ENCODE measurements around the gene RIOK2.

RIOK2 gene

GRCh38 chr5:97120195-97120594 lies 62.9 kb downstream of the RIOK2 start:
- DNase-seq: no peak

DNA sequence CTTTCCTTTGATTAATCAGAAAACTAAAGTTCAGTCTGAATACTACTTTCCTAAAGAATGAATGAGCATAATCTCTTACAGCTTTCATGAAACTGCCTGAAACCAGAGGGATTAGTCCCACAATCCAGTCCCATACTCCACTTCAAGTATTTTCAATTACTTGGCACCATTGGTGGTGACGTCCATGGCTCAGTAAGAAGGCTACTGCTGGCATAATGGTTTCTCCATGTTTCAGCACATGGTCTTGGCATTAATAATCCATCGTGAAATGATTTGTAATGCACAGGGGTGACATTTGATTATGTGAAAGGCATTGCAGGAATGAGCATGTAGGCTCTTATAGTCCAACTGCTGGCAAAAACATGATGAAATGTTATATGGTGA lies 64.0 kb downstream of the RIOK2 start:
- no peak for DNase-seq

- DNase-seq: no peak
These were observed 64.6 kb downstream of the RIOK2 start for GRCh38 chr5:97118261-97119006.

DNA sequence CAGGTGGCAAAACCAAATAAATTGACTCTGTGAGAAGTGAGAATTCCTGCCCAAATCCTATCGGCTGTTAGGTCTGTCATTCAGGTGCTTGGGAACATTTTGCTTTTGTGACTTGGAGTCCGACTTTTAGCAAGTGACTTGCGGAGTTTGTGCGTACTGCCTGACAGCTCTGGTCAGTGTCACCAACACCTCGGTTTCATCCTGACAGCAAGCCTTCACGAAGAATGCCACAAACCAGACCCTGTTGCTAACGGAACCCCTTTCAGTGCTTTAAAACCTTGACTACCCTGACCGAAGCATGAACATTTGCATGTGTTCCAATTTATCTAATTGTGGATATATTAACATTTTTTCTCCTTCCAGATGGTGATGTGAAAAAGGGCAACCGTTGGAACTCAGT lies 67.1 kb downstream of the RIOK2 start:
- no peak for DNase-seq

GRCh38 chr5:97112230-97112629 lies 70.8 kb downstream of the RIOK2 start:
- DNase-seq: no peak

DNA sequence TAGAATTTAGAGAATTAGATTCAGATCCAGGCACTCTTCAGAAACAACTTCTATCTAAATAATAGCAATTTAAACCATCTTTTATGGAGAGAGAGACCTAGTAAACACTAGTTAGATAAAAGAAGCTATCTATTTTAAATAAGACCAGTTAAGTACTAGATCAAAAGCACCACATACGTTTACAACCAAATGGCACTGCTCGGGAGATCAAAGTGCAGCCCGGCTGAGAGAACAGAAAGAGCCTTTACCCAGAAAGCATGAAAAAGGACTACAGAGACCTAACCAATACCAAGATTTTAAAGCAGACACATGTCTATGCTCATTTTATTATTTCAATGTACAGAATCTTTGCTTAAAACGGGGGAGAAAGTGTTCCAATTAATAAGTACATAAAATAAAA lies 71.4 kb downstream of the RIOK2 start:
- no peak for DNase-seq

DNA sequence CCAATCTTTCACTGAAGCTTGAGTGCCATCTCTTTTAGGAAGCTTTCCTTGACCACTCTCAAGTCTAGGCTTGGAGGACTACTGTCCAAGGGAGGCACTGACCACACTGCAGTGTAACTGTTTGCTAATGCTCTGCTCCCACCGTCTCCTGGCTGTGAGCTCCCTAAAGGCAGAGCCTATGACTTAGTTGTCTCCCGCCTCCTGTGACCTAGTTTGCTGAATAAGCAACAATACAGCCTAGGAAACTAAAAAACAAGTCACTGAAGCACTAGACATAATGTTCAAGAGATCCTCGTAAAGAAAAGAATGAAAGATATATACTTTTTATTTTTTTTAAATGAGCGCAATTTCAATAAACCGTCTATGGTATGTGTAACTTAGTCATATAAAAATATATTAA lies 72.0 kb downstream of the RIOK2 start:
- DNase-seq: no peak
